ENCODE data around the gene NTF3.

The NTF3 gene

GRCh38 chr12:5511644-5512600 lies 80.0 kb downstream of the NTF3 start:
- Histone ChIP-seq H3F3A (ENCODE audit: control insufficient read depth, insufficient read depth) (no peaks in the 10 kb centered on the region), H3K9me2 (replicated peaks; ENCODE audit: control insufficient read depth, low read length) (no peaks in the 10 kb centered on the region), H3K79me2 (ENCODE audit: control insufficient read depth, low read length) (no peaks in the 10 kb centered on the region), H3K9me3 (ENCODE audit: control insufficient read depth, insufficient read depth, low read length) (no peaks in the 10 kb centered on the region), H3K36me3 (ENCODE audit: control insufficient read depth, low read length) (no peaks in the 10 kb centered on the region), H3K27me3 (ENCODE audit: control insufficient read depth, low read length) (no peaks in the 10 kb centered on the region), H3K4me2 (ENCODE audit: low read length) (peak overlapping the region; percentile 49), H3K27ac (ENCODE audit: low read depth, low read length) (no peak overlapping the region), H3K4me3 (ENCODE audit: low read length) (no peak overlapping the region), H3K4me1 (ENCODE audit: control insufficient read depth, low read length) (peaks cover 22% of the 10 kb centered on the region), H4K20me1 (ENCODE audit: control insufficient read depth, insufficient read depth, low read depth, low read length) (no peaks in the 10 kb centered on the region)
- TF ChIP-seq CTCF (IDR thresholded peaks at IDR 0.05; ENCODE audit: low read depth, low read length, poor library complexity, severe bottlenecking) (peak; percentile 92), EZH2phosphoT487 (IDR thresholded peaks at IDR 0.05; ENCODE audit: borderline replicate concordance, low read length) (no peak)

- Histone ChIP-seq H3K4me1 (ENCODE audit: control insufficient read depth, low read length) (peaks cover 22% of the 10 kb centered on the region), H3K9me2 (replicated peaks; ENCODE audit: control insufficient read depth, low read length) (no peaks in the 10 kb centered on the region), H4K20me1 (ENCODE audit: control insufficient read depth, insufficient read depth, low read depth, low read length) (no peaks in the 10 kb centered on the region), H3K79me2 (ENCODE audit: control insufficient read depth, low read length) (no peaks in the 10 kb centered on the region), H3K27me3 (ENCODE audit: control insufficient read depth, low read length) (no peaks in the 10 kb centered on the region), H3K36me3 (ENCODE audit: control insufficient read depth, low read length) (no peaks in the 10 kb centered on the region), H3K27ac (ENCODE audit: low read depth, low read length) (no peak overlapping the region), H3K4me2 (ENCODE audit: low read length) (no peak overlapping the region), H3F3A (ENCODE audit: control insufficient read depth, insufficient read depth) (no peaks in the 10 kb centered on the region), H3K9me3 (ENCODE audit: control insufficient read depth, insufficient read depth, low read length) (no peaks in the 10 kb centered on the region), H3K4me3 (ENCODE audit: low read length) (no peak overlapping the region)
- TF ChIP-seq CTCF (IDR thresholded peaks at IDR 0.05; ENCODE audit: low read depth, low read length, poor library complexity, severe bottlenecking) (no peak), EZH2phosphoT487 (IDR thresholded peaks at IDR 0.05; ENCODE audit: borderline replicate concordance, low read length) (no peak)
Observed at GRCh38 chr12:5512601-5512970, 80.7 kb downstream of the NTF3 start.

GRCh38 chr12:5513406-5513805 lies 81.5 kb downstream of the NTF3 start:
- H3K4me3 ChIP-seq (ENCODE audit: low read length) = no peak overlapping the region
- H4K20me1 ChIP-seq (ENCODE audit: control insufficient read depth, insufficient read depth, low read depth, low read length) = no peaks in the 10 kb centered on the region
- H3K4me1 ChIP-seq (ENCODE audit: control insufficient read depth, low read length) = peaks cover 22% of the 10 kb centered on the region
- no peaks in the 10 kb centered on the region for H3K36me3 ChIP-seq (ENCODE audit: control insufficient read depth, low read length)
- no peak overlapping the region for H3K4me2 ChIP-seq (ENCODE audit: low read length)
- no peaks in the 10 kb centered on the region for H3K9me3 ChIP-seq (ENCODE audit: control insufficient read depth, insufficient read depth, low read length)
- no peaks in the 10 kb centered on the region for H3F3A ChIP-seq (ENCODE audit: control insufficient read depth, insufficient read depth)
- no peaks in the 10 kb centered on the region for H3K27me3 ChIP-seq (ENCODE audit: control insufficient read depth, low read length)
- H3K79me2 ChIP-seq (ENCODE audit: control insufficient read depth, low read length) = no peaks in the 10 kb centered on the region
- TF ChIP-seq CTCF (IDR thresholded peaks at IDR 0.05; ENCODE audit: low read depth, low read length, poor library complexity, severe bottlenecking) (no peak), EZH2phosphoT487 (IDR thresholded peaks at IDR 0.05; ENCODE audit: borderline replicate concordance, low read length) (no peak)
- H3K27ac ChIP-seq (ENCODE audit: low read depth, low read length) = no peak overlapping the region
- no peaks in the 10 kb centered on the region for H3K9me2 ChIP-seq (replicated peaks; ENCODE audit: control insufficient read depth, low read length)
